Thyroid gland (tissue), 4 donors: Measurements from ENCODE around the gene RNF141. TPM values are rescaled to one million over a fixed set of nuclear protein-coding genes. Genes with fewer than 3 reads are reported as not detected.

Experiments
- DNase-seq, 2 donors: peaks; one replicate each; pipeline ENCODE4 v3.0.0-alpha.2; 2019
- H3K27ac ChIP-seq, 3 donors: fragments of 200-600 bp; sonication (generic); 1 replicate in 2 of 3; 2 replicates in 1 of 3; pipeline ENCODE4 v1.5.1; 2016 to 2019; ENCODE audit warnings: mild to moderate bottlenecking in 1 of 3, moderate library complexity in 1 of 3
- H3K27me3 ChIP-seq: fragments of 200-600 bp; sonication (generic); one replicate; pipeline ENCODE4 v1.5.1; 2019
- H3K36me3 ChIP-seq, 2 donors: fragments of 200-600 bp; sonication (generic); one replicate each; pipeline ENCODE4 v1.5.1; 2016 to 2019
- H3K4me1 ChIP-seq, 2 donors: fragments of 200-600 bp; sonication (generic); one replicate each; pipeline ENCODE4 v1.5.1; 2017 to 2019
- H3K4me3 ChIP-seq, 3 donors: fragments of 200-600 bp; sonication (generic); replicated peaks in 1 of 3; 1 replicate in 2 of 3; 2 replicates in 1 of 3; pipeline ENCODE4 v1.5.1; 2016; ENCODE audit warnings: mild to moderate bottlenecking in 1 of 3
- H3K9me3 ChIP-seq: fragments of 200-600 bp; sonication (generic); one replicate; pipeline ENCODE4 v1.5.1; 2017
- POLR2A ChIP-seq, 2 donors: fragments of 450-650 bp; IDR thresholded peaks; one replicate each; pipeline ENCODE4 v1.6.1; 2017; ENCODE audit warnings: antibody characterized with exemption in 2 of 2, mild to moderate bottlenecking in 2 of 2, moderate library complexity in 1 of 2
- WGBS, 2 donors: methylation state at CpG; one replicate each; pipeline ENCODE4 v1.1.5; 2017; 5-methylcytosine and 5-hydroxymethylcytosine counted together
- intact Hi-C: fragments of 100-400 bp; cut with DNase I; formaldehyde crosslinking; loops from one replicate; pipeline ENCODE4 v1.15.1; 2023
- total RNA-seq, 4 donors: library from RNA; depleted of rRNA; stranded (reverse); fragments of >200 nt; gene quantifications; one replicate each; pipeline ENCODE4 v1.2.3, GENCODE V29; 2016
- TF ChIP-seq, protein P1 (sequence below), 6 experiments: fragments of 200-600 bp in 3 of 6; fragments of 450-650 bp in 3 of 6; sonication (generic) in 3 of 6; IDR thresholded peaks; one replicate each; pipeline ENCODE4 v1.5.1; 2016 to 2019; ENCODE audit warnings: antibody characterized with exemption in 6 of 6, mild to moderate bottlenecking in 2 of 6, inconsistent platforms in 1 of 6, moderate library complexity in 1 of 6

RNF141 gene
- total RNA-seq, 4 donors from 2014 or later = 32.4 to 45.3 (median 40.7) TPM

GRCh38 chr11:10504490-10504889 is 36.5 kb downstream of the RNF141 start:
- 86 to 88% methylated on average over 11 of the region's 11 CpGs for WGBS, 2 donors
- Histone ChIP-seq H3K4me1 (no peaks in the 10 kb centered on the region), H3K27ac (no peak overlapping the region), H3K9me3 (no peaks in the 10 kb centered on the region), H3K27me3 (no peaks in the 10 kb centered on the region), H3K4me3 (no peak overlapping the region), H3K36me3 (no peaks in the 10 kb centered on the region)
- DNase-seq = no peak
- TF ChIP-seq, protein P1, sequence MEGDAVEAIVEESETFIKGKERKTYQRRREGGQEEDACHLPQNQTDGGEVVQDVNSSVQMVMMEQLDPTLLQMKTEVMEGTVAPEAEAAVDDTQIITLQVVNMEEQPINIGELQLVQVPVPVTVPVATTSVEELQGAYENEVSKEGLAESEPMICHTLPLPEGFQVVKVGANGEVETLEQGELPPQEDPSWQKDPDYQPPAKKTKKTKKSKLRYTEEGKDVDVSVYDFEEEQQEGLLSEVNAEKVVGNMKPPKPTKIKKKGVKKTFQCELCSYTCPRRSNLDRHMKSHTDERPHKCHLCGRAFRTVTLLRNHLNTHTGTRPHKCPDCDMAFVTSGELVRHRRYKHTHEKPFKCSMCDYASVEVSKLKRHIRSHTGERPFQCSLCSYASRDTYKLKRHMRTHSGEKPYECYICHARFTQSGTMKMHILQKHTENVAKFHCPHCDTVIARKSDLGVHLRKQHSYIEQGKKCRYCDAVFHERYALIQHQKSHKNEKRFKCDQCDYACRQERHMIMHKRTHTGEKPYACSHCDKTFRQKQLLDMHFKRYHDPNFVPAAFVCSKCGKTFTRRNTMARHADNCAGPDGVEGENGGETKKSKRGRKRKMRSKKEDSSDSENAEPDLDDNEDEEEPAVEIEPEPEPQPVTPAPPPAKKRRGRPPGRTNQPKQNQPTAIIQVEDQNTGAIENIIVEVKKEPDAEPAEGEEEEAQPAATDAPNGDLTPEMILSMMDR (IDR thresholded peaks at IDR 0.05) = no peak
- TF ChIP-seq POLR2A (IDR thresholded peaks at IDR 0.05) = no peak
- intact Hi-C loops = loop anchor here (10.0 kb wide), 1 partner anchor 230 kb away; no protein-coding TSS in a partner anchor

GRCh38 chr11:10503777-10504480 is 37.1 kb downstream of the RNF141 start:
- no peak for DNase-seq
- no peaks in the 10 kb centered on the region for H3K4me1 ChIP-seq
- TF ChIP-seq, protein P1 (IDR thresholded peaks at IDR 0.05) = no peak
- no peak for TF ChIP-seq POLR2A (IDR thresholded peaks at IDR 0.05)
- no peaks in the 10 kb centered on the region for H3K9me3 ChIP-seq
- WGBS, 2 donors = 87 to 90% methylated on average over 5 of the region's 5 CpGs
- H3K36me3 ChIP-seq = no peaks in the 10 kb centered on the region
- H3K4me3 ChIP-seq = no peak overlapping the region
- H3K27me3 ChIP-seq = no peaks in the 10 kb centered on the region
- intact Hi-C loops = loop anchor here (10.0 kb wide), 1 partner anchor 231 kb away; no protein-coding TSS in a partner anchor
- H3K27ac ChIP-seq = no peak overlapping the region

GRCh38 chr11:10503221-10503620 is 37.8 kb downstream of the RNF141 start:
- intact Hi-C loops = loop anchor here (10.0 kb wide), 1 partner anchor 232 kb away; no protein-coding TSS in a partner anchor
- TF ChIP-seq POLR2A (IDR thresholded peaks at IDR 0.05) = no peak
- TF ChIP-seq, protein P1 (IDR thresholded peaks at IDR 0.05) = no peak
- no peak overlapping the region for H3K27ac ChIP-seq

GRCh38 chr11:10502770-10503169 is 38.2 kb downstream of the RNF141 start:
- intact Hi-C loops = loop anchor here (10.0 kb wide), 1 partner anchor 232 kb away; no protein-coding TSS in a partner anchor
- TF ChIP-seq, protein P1 (IDR thresholded peaks at IDR 0.05) = no peak
- TF ChIP-seq POLR2A (IDR thresholded peaks at IDR 0.05) = no peak
- no peaks in the 10 kb centered on the region for H3K9me3 ChIP-seq
- DNase-seq = no peak
- WGBS, 2 donors = 90 to 92% methylated on average over 3 of the region's 3 CpGs
- no peaks in the 10 kb centered on the region for H3K4me1 ChIP-seq
- no peak overlapping the region for H3K4me3 ChIP-seq
- no peaks in the 10 kb centered on the region for H3K27me3 ChIP-seq
- no peak overlapping the region for H3K27ac ChIP-seq
- H3K36me3 ChIP-seq = no peaks in the 10 kb centered on the region

More at GRCh38 chr11:10503221-10503620, 37.8 kb downstream of the RNF141 start:
- DNase-seq = no peak
- no peaks in the 10 kb centered on the region for H3K27me3 ChIP-seq
- no peaks in the 10 kb centered on the region for H3K36me3 ChIP-seq
- WGBS, 2 donors = 76 to 84% methylated on average over 2 of the region's 2 CpGs
- no peak overlapping the region for H3K4me3 ChIP-seq
- H3K9me3 ChIP-seq = no peaks in the 10 kb centered on the region
- H3K4me1 ChIP-seq = no peaks in the 10 kb centered on the region

GRCh38 chr11:10502065-10502680 is 38.8 kb downstream of the RNF141 start:
- DNase-seq = no peak
- Histone ChIP-seq H3K27ac (no peak overlapping the region), H3K36me3 (no peaks in the 10 kb centered on the region), H3K4me3 (no peak overlapping the region), H3K9me3 (no peaks in the 10 kb centered on the region), H3K4me1 (no peaks in the 10 kb centered on the region), H3K27me3 (no peaks in the 10 kb centered on the region)
- 92 to 97% methylated on average over 6 of the region's 6 CpGs for WGBS, 2 donors
- TF ChIP-seq, protein P1 (IDR thresholded peaks at IDR 0.05) = no peak
- no peak for TF ChIP-seq POLR2A (IDR thresholded peaks at IDR 0.05)
- intact Hi-C loops = loop anchor here (10.0 kb wide), 1 partner anchor 233 kb away; no protein-coding TSS in a partner anchor
